Globus pallidus (tissue), 1 donor: ENCODE measurements around the gene ZNF804B.

Experiments
- DNase-seq: peaks from one replicate; pipeline ENCODE4 v3.0.0-alpha.2; 2015; ENCODE audit warnings: low spot score

Gene ZNF804B

DNA sequence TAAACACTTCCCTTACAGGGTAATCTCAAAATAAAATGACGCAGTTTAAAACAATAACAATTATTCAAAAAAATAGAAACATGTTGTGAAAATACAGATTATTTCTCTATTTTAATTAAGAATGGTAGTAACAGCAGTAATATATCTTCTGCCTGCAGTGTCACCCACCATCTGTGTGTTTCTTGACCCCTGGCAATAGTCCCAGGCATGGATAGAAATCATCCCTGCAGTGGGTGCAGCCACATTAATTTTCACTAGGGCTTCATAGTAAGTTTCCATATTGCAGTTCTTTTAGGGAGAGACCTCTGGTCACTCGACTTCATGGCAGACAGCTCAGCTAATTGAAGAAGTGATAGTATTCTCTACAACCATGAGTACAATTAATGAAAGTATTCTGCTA, 506.1 kb downstream of the ZNF804B start:
- DNase-seq, result no peak

DNA sequence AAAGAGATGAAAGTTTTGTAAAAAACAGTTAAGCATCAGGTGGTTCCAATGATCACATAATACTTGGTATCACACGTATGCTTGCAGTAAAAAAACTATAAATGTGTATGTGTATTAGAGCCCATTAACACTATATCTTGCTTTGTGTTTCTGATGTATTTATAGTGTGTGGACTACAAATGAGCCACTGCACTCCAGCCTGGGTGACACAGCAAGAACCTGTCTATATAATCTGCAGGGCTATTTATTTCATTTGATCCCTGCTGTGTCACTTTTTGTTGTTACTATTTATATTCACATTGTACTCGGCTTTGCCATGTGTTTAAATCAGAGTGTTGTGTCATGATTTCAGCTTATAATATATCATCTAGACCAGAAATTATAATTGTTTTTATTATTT, 523.8 kb downstream of the ZNF804B start:
- no peak for DNase-seq

DNA sequence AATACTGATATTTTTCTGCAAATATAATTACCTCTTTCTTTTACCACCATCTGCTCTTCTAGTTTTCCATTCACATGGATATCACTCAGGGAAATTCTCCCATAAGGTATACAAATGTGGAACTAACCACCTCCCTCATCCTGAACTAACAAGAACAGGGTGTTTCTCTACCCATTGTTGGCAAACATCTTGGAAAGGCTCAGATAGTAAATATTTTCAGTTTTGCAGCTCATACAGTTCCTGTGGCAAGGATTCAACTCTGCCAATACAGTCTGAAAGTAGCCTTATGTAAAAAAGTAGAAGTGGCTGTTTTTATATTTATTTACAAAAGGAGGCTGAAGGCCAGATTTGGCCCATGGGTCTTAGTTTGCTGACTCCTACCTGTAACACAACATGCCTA, 549.0 kb downstream of the ZNF804B start:
- DNase-seq, result no peak

DNA sequence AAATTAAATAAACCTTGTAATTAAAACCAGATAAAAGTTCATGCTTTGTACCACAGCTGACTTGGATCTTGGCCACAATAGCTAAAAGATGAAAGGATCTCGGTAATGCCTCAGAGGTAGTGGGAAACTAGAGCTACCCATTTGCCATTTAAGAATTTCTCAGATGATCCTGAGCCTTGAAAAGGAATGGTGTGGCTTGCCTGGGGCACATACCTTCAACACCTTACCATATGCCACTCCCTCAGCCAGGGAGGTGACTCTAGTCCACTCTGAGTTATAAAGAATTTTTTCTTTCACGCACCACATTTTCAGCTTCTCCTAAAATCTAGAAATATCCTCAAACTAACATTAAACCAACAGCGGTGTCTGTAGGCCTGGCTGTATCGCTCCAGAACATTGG, 552.4 kb downstream of the ZNF804B start:
- no peak for DNase-seq

DNA sequence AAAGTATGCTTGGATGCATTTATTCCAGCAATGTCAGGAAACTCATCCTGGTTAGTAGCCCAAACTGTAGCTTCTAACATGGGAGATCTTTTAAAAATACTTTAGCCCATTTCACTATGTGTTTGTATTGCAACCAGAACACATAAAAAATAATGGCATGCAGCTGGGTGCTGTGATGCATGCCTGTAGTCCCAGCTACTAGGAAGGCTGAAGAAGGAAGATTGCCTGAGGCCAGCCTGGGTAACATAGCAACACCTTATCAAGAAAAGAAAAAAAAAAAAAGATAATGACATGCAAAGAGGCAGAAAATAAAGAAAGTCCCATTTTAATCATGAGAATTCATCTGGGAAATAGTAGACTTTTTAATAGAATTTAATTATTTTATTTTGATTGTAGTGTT, 553.1 kb downstream of the ZNF804B start:
- no peak for DNase-seq

DNA sequence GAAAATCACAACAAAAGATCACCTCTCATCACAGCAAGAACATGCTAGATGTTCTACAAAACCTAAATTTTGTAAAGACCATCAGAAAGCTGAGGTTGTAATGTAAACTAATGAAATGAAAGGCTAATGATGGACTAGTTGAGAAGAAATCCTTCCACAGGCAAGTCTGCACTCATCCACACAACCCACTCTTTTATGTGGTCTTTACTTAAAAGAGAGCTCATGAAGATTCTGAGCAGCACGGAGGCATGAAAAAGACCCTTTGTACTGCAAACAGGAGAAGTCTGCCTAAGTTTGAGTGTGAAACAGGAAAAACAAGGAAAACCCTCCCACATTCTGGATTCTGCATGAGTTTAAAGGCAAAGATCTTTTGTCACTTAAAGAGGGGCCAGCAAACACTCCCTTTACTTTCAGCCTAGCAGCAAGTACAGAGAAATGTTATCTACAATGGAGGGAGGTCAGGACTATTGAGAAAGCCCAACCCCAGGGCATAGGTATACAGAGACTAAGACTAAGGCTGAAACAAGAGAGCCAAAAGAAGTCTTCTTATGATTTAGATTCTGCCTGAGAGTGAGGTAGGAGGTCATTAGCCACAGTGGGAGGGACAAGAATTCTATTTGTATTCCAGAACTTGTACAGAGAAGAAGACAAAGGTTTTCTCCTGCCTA, 557.2 kb downstream of the ZNF804B start:
- no peak for DNase-seq

DNA sequence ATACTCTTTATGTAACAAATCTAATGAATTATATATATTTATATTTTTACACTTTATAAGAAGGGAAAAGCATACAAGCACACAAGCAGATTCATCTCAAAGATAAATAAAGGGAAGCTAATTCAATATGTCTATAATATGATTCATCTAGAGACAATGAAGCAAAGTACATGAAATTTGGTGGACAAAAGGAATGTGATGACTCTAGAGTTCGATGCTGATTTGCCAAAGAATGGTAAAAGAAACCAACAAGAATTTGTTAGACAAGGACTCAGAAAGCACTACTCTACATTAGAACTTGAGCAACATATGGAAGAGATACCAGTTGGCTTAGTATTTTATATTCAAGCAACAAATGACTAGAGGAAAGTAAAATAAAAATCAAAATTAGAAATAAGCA, 572.5 kb downstream of the ZNF804B start:
- no peak for DNase-seq

DNA sequence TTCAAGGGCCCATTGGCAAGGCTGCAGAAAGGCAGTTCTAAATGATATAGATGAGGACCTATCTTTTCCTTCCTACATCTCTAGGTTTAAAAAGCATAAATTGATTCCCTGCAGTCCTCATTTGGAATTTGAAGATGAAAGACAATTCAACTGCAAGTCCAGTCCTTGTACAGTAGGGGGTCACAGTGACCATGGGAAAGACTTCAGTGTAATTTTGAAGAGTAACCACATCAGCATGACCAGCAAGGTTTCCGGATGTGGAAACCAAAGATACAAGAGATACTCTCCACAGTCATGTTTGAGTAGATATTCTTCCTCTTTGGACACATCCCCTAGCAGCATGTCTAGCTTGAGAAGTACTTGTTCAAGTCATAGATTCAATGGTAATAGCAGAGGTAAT, 575.3 kb downstream of the ZNF804B start:
- DNase-seq, result no peak

DNA sequence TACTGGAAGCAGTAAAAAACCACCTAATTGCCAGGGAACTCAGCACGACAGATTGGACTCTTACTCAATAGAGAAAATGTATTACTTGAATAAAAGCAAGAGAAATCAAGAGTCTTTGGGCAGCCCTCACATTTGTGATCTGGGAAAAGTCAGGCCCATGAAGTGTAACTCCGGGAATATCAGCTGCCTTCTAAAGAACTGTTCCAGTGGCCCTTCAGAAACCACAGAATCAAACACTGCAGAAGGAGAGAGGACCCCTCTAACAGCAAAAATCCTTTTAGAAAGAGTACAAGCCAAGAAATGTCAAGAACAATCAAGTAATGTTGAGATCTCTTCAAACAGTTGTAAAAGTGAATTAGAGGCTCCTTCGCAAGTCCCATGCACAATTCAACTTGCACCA, 576.0 kb downstream of the ZNF804B start:
- no peak for DNase-seq

DNA sequence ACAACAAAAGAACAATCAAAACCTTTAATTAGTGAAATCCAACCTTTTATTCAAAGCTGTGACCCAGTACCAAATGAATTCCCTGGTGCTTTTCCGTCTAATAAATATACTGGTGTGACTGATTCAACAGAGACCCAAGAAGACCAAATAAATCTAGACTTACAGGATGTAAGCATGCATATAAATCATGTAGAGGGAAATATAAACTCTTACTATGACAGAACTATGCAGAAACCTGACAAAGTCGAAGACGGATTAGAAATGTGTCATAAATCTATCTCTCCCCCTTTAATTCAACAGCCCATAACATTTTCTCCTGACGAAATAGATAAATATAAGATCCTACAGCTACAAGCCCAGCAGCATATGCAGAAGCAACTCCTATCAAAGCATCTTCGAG, 576.6 kb downstream of the ZNF804B start:
- DNase-seq, result no peak

DNA sequence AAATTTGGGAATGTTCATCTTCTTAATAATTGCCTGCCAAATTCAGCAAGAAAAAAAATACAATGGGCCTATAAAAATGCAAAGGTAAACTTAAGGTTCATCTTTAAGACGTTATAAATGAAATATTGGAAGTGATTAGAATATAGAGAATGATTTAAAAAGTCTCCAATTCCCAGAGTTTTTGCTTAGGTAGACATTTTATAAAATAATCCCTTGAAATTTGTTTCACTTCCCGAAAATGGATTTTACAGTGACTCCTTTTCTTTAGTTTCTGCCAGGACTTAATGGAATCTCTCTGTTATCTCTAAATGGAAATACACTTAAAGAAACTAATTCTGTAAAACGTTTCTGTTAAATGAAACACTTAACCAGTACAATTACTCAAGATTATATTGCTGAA, 580.2 kb downstream of the ZNF804B start:
- DNase-seq, result no peak

DNA sequence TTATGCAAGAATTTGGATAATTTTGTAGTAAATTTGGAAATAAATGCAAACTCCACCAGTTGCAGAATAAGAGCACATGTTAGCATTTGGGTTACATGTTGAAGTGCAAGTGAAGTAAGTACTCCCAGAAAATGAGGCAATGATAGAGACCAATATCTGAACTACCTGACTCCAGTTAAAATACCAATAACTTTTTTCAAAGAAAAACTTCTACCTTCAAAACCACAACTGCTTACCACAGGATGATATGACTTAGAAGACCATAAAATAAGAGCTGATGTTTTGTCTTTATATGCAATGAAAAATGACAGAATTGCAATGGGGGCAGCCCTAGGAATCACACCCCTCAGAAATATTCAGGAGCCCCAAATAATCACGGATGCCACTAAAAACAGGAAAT, 597.6 kb downstream of the ZNF804B start:
- no peak for DNase-seq

DNA sequence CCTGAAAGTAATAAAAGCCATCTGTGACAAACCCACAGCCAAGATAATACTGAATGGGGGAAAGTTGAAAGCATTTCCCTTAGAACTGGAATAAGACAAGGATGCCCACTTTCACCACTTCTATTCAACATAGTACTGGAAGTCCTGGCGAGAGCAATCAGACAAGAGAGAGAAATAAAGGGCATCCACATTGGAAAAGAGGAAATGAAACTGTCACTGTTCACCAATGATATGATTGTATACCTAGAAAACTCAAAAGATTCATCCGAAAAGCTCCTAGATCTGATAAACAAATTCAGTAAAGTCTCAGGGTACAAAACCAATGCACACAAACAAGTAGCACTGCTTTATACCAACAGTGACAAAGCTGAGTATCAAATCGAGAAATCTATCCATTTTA, 617.7 kb downstream of the ZNF804B start:
- DNase-seq, result no peak

DNA sequence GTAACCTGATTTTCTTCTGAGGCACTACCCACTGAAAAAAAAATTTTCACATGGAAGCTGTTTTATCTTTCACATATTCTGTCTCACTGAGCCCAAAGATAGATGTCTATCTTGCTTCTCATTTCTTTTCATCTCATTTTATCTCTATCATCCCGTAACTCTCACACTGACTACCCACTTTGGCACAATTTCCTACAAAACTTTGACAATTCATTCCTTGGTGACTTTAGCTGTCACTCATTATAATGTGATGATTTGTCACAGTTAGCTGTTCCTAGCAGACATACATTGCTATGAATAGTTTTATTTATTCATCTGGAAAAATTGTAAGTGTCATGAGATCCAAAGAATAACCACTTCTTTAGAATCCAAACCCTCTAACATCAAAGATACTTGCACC, 625.9 kb downstream of the ZNF804B start:
- no peak for DNase-seq
